AG09309 (cell line): ENCODE data around the gene NFYB.

Experiments used
- DNase-seq: peaks from one replicate; pipeline ENCODE4 v3.0.0-alpha.2; 2010; ENCODE audit warnings: low read depth
- H3K4me3 ChIP-seq: 2 replicates; pipeline ENCODE4 v1.5.1; 2011; ENCODE audit warnings: mild to moderate bottlenecking, low read depth, low read length, moderate library complexity; ENCODE audit not compliant: control insufficient read depth
- CTCF ChIP-seq: IDR thresholded peaks from 2 replicates; pipeline ENCODE4 v1.5.1; 2011; ENCODE audit warnings: mild to moderate bottlenecking, low read depth, low read length, inconsistent platforms; ENCODE audit not compliant: insufficient read depth, control insufficient read depth; ENCODE audit errors: missing control alignments

Gene NFYB

GRCh38 chr12:104155711-104156555 lies 17.9 kb upstream of the NFYB start:
- no peak overlapping the region for H3K4me3 ChIP-seq
- TF ChIP-seq CTCF, result no peak
- no peak for DNase-seq

- H3K4me3 ChIP-seq, result no peak overlapping the region
- no peak for TF ChIP-seq CTCF
- no peak for DNase-seq
These were observed 16.8 kb upstream of the NFYB start for GRCh38 chr12:104154806-104155205.

GRCh38 chr12:104154286-104154685 lies 16.3 kb upstream of the NFYB start:
- TF ChIP-seq CTCF, result no peak
- no peak overlapping the region for H3K4me3 ChIP-seq
- no peak for DNase-seq

- DNase-seq, result no peak
- H3K4me3 ChIP-seq, result no peak overlapping the region
- TF ChIP-seq CTCF, result no peak
These were observed 14.8 kb upstream of the NFYB start for GRCh38 chr12:104152685-104153241.

- TF ChIP-seq CTCF, result no peak
- DNase-seq, result no peak
- H3K4me3 ChIP-seq, result no peak overlapping the region
These were observed 12.4 kb upstream of the NFYB start for GRCh38 chr12:104150416-104150815.

GRCh38 chr12:104147346-104147745 lies 9.3 kb upstream of the NFYB start:
- DNase-seq, result no peak
- H3K4me3 ChIP-seq, result no peak overlapping the region
- TF ChIP-seq CTCF, result no peak

- DNase-seq, result no peak
- H3K4me3 ChIP-seq, result no peak overlapping the region
- TF ChIP-seq CTCF, result no peak
These were observed 5.9 kb upstream of the NFYB start for GRCh38 chr12:104143918-104144317.
